ENCODE data around the gene CNIH1.

- TF ChIP-seq CTCF (IDR thresholded peaks at IDR 0.05) (no peak), EP300 (IDR thresholded peaks at IDR 0.05) (no peak)
These were observed 34.7 kb upstream of the CNIH1 start for GRCh38 chr14:54475911-54476310.

Measured in ovary (tissue), 3 donors.